Transverse colon (tissue), 4 donors: ENCODE data around the gene HAUS1. TPM values are rescaled to one million over a fixed set of nuclear protein-coding genes. Genes with fewer than 3 reads are reported as not detected.

ENCODE experiments used
- DNase-seq: peaks from one replicate; pipeline ENCODE4 v3.0.0-alpha.2; 2019
- H3K27ac ChIP-seq, 4 donors: fragments of 200-600 bp; sonication (generic); 2 replicates each; pipeline ENCODE4 v1.5.1; 2016 to 2018; ENCODE audit warnings: inconsistent platforms in 4 of 4
- H3K27me3 ChIP-seq: fragments of 200-600 bp; sonication (generic); 2 replicates; pipeline ENCODE4 v1.5.1; 2017; ENCODE audit warnings: inconsistent platforms
- H3K36me3 ChIP-seq, 4 donors: fragments of 200-600 bp; sonication (generic); 2 replicates each; pipeline ENCODE4 v1.5.1; 2017 to 2019; ENCODE audit warnings: inconsistent platforms in 4 of 4
- H3K4me1 ChIP-seq, 4 donors: fragments of 200-600 bp; sonication (generic); 2 replicates each; pipeline ENCODE4 v1.5.1; 2017 to 2020; ENCODE audit warnings: inconsistent platforms in 4 of 4
- H3K4me3 ChIP-seq, 4 donors: fragments of 200-600 bp; sonication (generic); 1 replicate in 1 of 4; 2 replicates in 3 of 4; pipeline versions ENCODE4 v1.5.1 to v1.6.1; 2017 to 2019; ENCODE audit warnings: inconsistent platforms in 4 of 4
- H3K9me3 ChIP-seq, 2 donors: fragments of 200-600 bp; sonication (generic); 2 replicates each; pipeline ENCODE4 v1.5.1; 2017 to 2019; ENCODE audit warnings: inconsistent platforms in 2 of 2
- CTCF ChIP-seq, 5 experiments: fragments of 200-600 bp in 3 of 5; fragments of 450-650 bp in 2 of 5; sonication (generic) in 3 of 5; IDR thresholded peaks; 1 replicate in 2 of 5; 2 replicates in 3 of 5; pipeline ENCODE4 v1.5.1; 2016 to 2017; ENCODE audit warnings: antibody characterized with exemption in 5 of 5, inconsistent platforms in 3 of 5, mild to moderate bottlenecking in 2 of 5, moderate library complexity in 1 of 5
- EP300 ChIP-seq: sonication (generic); formaldehyde crosslinking; IDR thresholded peaks from one replicate; pipeline ENCODE4 v1.6.1; 2017; ENCODE audit warnings: antibody characterized with exemption, low read depth
- POLR2A ChIP-seq: fragments of 450-650 bp; IDR thresholded peaks from one replicate; pipeline ENCODE4 v1.6.1; 2016; ENCODE audit warnings: antibody characterized with exemption, mild to moderate bottlenecking, moderate library complexity
- POLR2AphosphoS5 ChIP-seq, 3 donors: sonication (generic); formaldehyde crosslinking; IDR thresholded peaks; one replicate each; pipeline ENCODE4 v1.6.1; 2016; ENCODE audit warnings: antibody characterized with exemption in 3 of 3
- WGBS, 2 donors: methylation state at CpG; one replicate each; pipeline ENCODE4 v1.1.5; 2018; ENCODE audit warnings: low coverage in 1 of 2; 5-methylcytosine and 5-hydroxymethylcytosine counted together
- in situ Hi-C, 4 donors: fragments of 200-750 bp; cut with MboI; loops; one replicate each; pipeline versions ENCODE4 v1.15.0 to v1.15.1; 2017; ENCODE audit warnings: low sequenced_read_pairs in 3 of 4, low pct_ligation_motif_present in 1 of 4, low pct_unique_long_range_greater_than_20kb in 1 of 4
- intact Hi-C: fragments of 100-400 bp; cut with DNase I; formaldehyde crosslinking; loops from one replicate; pipeline ENCODE4 v1.15.1; 2023; ENCODE audit warnings: low total_unique reads
- total RNA-seq, 4 donors: library from RNA; depleted of rRNA; stranded (reverse); fragments of >200 nt; gene quantifications; one replicate each; pipeline ENCODE4 v1.1.0, GENCODE V29; 2016

Gene HAUS1
- total RNA-seq, 4 donors from 2014 or later = 1.6 to 33.5 (median 19.8) TPM; not detected in 1

- peaks cover 8 to 29% (median 18%) of the 10 kb centered on the region in 4 donors for H3K4me1 ChIP-seq
- DNase-seq = no peak
- H3K4me3 ChIP-seq = no peak overlapping the region
- intact Hi-C loops = loop anchor here (10.0 kb wide), 1 partner anchor 83 kb away; no protein-coding TSS in a partner anchor
- no peak overlapping the region for H3K27ac ChIP-seq
- in situ Hi-C loops = loop anchor here in 3 of 4 donors (25.0 kb wide), 1 partner anchor 316 kb away; no protein-coding TSS in a partner anchor
- H3K9me3 ChIP-seq = no peaks in the 10 kb centered on the region
- WGBS, 2 donors = 85% methylated on average over 4 of the region's 4 CpGs; no CpG with 5 or more reads in 1 of the 2 donors
- H3K27me3 ChIP-seq = no peaks in the 10 kb centered on the region
- H3K36me3 ChIP-seq = no peaks in the 10 kb centered on the region
- TF ChIP-seq CTCF (IDR thresholded peaks at IDR 0.05) (no peak), POLR2AphosphoS5 (IDR thresholded peaks at IDR 0.05) (no peak), POLR2A (no peak), EP300 (no peak)
Measured at GRCh38 chr18:46171331-46171730, 67.1 kb downstream of the HAUS1 start.

- Histone ChIP-seq H3K27ac (peak overlapping the region; percentile 88 to 93 (median 90)), H3K4me3 (peak overlapping the region; percentile 76 to 97 (median 86)), H3K4me1 (peaks cover 8 to 29% (median 22%) of the 10 kb centered on the region in 4 donors), H3K27me3 (no peaks in the 10 kb centered on the region), H3K36me3 (no peaks in the 10 kb centered on the region), H3K9me3 (no peaks in the 10 kb centered on the region)
- DNase-seq = peak; percentile 93
- in situ Hi-C loops = loop anchor here in 3 of 4 donors (25.0 kb wide), 1 partner anchor 314 kb away; no protein-coding TSS in a partner anchor
- WGBS, 2 donors = 0% methylated on average over 3 to 88 of the region's 95 CpGs
- no peak for TF ChIP-seq EP300
- peak; percentile 85 to 90 (median 87) for TF ChIP-seq CTCF (IDR thresholded peaks at IDR 0.05)
- TF ChIP-seq POLR2A = peak; percentile 72
- TF ChIP-seq POLR2AphosphoS5 (IDR thresholded peaks at IDR 0.05) = peak; percentile 67 to 76 (median 68)
- intact Hi-C loops = loop anchor here (2.0 to 10.0 kb wide), 2 partner anchors 81 to 485 kb away; no protein-coding TSS in a partner anchor
Measured at GRCh38 chr18:46173393-46174341, 69.5 kb downstream of the HAUS1 start.

- in situ Hi-C loops = loop anchor here in 3 of 4 donors (25.0 kb wide), 1 partner anchor 313 kb away; no protein-coding TSS in a partner anchor
- 0 to 1% methylated on average over 7 to 40 of the region's 67 CpGs for WGBS, 2 donors
- Histone ChIP-seq H3K9me3 (no peaks in the 10 kb centered on the region), H3K36me3 (no peaks in the 10 kb centered on the region), H3K4me1 (peaks cover 8 to 29% (median 22%) of the 10 kb centered on the region in 4 donors), H3K4me3 (peak overlapping the region; percentile 76 to 97 (median 86)), H3K27ac (peak overlapping the region; percentile 88 to 93 (median 90)), H3K27me3 (no peaks in the 10 kb centered on the region)
- peak; percentile 20 for DNase-seq
- intact Hi-C loops = loop anchor here (10.0 kb wide), 1 partner anchor 80 kb away; no protein-coding TSS in a partner anchor
- TF ChIP-seq CTCF (IDR thresholded peaks at IDR 0.05) = no peak
- TF ChIP-seq POLR2A = no peak
- no peak for TF ChIP-seq POLR2AphosphoS5 (IDR thresholded peaks at IDR 0.05)
- no peak for TF ChIP-seq EP300
Measured at GRCh38 chr18:46174342-46175041, 70.3 kb downstream of the HAUS1 start.
